HG03469 (cell line): ENCODE measurements around the gene FOXJ3.
A peak's percentile ranks its signal among the peaks of the same experiment; 100 is the strongest.

Experiments used
- ATAC-seq: cut with Tn5 transposase; IDR thresholded peaks from one replicate; pipeline ENCODE4 v1.9.1; 2021; ENCODE audit warnings: mild to moderate bottlenecking, moderate library complexity, moderate number of reproducible peaks; ENCODE audit not compliant: unreplicated experiment

FOXJ3 gene

DNA sequence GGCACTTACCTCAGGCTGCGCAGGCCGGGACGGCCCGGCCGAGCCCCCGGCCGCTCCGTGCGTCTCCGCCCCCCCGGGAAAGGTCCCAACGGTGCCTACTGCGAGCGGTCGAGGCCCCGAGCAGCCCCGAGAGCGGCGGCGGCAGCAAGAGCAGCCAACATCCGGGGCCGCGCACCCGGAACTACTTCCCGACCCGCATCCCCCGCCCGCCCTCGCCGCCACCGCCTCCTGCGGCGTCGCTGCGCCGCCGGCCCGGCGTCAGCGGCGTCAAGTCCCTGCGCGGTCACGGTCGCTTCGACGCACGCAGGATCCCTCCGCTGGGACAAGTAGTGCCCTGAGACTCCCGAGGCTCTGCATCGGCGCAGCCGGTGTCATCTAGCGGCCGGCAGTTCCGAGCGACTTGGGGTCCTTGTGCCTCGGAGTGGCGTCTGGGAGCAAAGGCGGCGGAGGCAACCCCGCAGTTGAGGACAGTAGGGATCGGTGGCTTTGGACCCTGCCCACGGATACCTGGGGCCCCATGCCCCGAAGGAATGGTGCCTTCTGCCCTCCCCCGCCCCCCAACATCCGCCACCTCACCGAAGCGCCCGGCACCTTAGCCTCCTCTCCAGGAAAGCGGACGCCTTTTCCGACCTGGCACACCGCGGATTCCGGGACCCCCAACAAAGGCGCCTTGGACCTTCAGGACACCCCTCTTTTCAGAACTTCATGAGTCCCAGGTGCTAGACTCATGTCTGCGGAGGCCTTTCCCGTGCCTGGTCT lies at the start of gene FOXJ3:
FOXJ3 (minus strand) TSS at position 186 of the 759 bp plus-strand sequence. CDS start 24,142 bp downstream, outside the sequence.
- ATAC-seq: peak; percentile 40

DNA sequence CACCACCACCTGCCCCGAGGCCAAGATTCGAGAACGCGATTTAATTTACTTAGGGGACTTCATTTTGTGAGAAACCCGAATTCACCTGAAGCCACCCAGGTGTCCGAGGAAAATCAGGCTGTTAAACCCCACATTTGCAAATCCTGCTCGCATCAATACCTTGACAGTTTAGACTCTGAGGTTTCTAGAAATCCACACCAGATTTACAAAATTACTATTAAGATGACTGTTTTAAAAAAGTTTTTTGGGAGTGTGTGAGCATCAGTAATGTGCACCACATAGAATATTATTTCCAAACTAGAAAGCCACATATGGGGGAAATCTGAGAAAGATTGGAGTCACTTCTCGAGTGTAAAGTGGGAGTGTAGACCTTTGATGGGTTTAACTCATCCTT lies 46.2 kb upstream of the FOXJ3 start:
- no peak for ATAC-seq

DNA sequence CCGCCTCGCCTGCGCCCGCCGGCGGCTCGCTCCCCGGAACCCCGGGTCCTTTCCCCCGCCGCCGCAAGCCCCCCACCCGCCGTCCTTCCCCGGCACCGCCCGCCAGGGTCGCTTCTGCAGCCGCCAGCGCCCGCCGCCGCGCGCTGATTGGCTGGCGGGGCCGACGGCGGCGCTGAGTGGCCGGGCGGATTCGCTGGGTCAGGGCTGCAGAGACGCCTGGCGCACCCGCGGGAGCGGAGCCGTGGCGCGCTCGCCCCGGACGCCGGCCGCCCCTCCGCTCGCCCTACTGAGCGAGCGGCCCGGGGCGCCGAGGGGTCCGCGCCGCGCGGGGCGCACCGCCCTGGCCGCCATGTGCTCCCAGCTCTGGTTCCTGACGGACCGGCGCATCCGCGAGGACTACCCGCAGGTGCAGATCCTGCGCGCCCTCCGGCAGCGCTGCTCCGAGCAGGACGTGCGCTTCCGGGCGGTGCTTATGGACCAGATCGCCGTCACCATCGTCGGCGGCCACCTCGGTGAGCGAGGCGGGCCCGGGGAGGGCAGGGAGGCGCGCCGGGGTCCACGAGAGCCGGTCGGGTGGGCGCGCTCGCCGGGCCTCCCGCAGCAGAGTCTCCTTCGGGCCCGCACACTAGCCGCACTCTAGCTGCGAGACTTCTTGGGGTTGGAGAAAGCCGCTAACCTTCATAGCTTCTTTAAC lies 45.7 kb upstream of the FOXJ3 start, which contains the start of gene RIMKLA:
RIMKLA (plus strand) TSS at position 207 of the 694 bp plus-strand sequence; CDS start at position 350, 143 bp downstream.
- peak; percentile 68 for ATAC-seq

DNA sequence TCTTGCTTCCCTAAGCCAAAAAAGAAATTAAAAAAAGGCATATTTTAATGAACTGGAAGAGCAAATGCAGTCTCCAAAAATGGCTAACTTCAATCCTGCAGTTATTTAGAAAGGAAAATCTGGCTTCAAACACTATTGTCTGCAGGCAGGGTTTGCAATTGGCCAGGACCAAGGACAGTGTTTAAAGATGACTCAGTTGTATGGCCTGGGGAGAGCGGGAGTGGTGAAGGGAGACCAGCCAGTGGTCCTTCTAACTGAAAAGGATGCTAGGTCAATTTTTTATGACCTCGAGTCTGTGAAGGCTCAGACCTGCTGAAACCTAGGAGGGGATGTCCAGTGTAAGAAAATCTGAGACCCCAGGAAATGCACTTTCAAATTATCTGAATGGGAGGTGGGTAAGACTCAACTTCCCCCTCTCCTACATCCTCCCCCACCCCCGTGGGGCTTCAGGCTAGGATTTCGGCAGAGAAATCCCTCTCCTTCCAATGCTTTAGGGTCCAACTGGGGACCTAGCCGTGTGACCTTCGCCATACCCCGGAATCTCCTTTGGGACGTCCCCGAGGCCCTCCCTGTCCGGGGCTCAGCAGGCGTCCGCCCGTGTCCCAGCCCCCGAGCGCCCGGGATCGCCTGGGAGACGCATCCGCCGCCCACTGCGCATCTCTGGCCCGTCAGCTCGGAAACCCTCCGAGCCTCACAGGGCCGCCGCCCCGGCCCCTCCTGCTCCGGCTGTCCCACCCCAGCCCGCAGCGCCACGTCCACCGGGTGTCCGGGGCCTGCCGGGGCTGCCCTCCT lies 45.0 kb upstream of the FOXJ3 start:
- ATAC-seq: peak; percentile 24

DNA sequence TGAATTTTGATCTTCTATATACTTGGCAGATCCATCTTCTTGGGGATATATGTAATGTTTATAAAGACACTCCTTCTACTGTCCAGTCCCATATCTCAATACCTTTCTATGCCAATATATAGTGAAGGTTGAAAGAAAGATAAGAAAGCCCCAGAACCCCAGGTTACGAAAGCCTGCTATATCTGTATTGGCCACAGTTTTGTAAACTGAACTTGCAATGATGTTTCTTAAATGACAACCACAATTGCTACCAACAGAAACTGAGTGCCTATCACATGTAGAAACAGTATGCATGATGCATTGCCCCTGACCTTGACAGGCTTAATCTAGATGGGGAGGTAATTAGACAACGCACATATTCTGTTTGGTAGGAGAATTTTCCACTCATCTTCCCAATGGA lies 37.8 kb upstream of the FOXJ3 start:
- ATAC-seq: no peak

DNA sequence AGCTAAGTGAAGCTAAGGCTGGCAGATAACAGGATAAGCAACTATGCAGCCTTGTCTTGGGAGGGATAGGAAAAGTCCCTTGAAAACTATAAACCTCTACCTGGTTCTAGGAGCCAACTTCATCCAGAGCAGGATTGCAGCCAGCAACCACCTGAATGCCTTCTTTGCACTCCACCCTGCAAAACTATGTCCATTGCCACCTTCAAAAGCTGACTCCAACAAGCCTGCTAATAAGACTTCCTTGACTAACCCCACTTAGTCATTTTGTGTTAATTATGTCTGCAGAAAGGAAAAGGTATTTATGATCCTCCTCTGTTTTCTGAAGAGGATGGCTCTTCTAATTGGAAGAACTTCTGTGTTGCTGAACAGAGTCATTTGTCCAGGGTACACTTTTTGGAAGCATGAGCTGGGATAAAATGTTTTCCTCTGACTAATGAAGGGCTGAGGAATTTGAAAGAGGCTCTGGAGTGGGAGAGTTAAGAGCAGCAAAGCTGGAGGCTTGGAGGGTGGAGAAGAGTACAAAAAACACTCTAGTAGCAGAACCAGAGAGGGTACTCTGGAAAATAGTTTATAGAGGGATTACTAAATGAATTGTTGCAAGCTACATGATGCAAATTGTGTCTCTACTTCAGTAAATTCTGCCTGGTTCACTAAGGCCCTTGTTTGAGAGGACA lies 36.0 kb upstream of the FOXJ3 start:
- no peak for ATAC-seq

DNA sequence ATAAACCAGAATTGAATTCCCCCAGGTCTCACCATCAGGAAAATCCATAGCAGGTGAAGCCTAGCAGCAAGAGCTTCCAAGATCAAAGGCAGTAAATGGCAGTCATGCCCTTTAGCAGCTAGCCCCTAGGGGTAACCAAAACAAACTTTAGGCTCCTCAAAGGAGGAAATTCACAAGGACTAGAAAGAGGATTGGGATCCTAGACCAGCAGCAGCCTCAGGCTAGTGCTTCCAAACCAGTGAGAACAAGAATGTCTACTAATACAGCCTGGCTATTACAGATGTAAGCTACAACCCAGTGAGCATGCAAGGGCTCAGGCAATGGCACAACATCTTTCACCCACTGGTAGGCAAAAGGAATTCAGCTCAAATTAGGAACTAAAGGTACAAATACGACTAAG lies 34.4 kb upstream of the FOXJ3 start:
- ATAC-seq: no peak

DNA sequence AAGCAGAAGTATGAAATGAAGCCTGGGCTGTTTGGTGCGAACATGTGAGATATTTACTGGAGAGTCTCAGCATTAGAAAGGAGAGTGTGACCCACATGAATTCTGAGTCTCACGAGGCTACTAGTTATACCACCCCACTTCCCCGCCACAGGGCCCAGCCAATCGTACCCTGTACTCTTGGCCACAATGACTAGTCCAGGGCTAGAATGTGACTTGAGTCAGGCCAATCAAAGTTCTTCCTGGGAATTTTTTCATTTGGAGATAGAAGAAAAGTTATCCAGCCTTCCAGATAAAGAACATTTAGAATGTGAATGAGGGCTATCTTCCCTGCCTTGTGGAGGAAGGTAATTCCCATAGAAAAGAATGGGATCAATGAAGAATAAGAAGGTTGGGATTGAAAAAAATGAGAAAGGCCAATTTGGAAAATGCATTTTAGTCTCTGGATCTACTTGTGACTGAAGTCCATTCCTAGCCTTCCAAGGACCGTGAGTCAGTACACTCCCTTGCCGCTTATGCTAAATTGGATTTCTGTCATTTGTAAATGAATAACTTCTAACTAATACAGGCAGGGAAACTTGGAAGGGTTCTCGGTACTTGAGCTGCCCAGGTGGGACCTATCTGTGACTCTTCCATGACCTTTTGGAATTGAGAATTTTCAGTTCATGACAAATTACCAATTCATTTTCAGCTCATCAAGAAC lies 33.2 kb upstream of the FOXJ3 start:
- ATAC-seq: no peak

DNA sequence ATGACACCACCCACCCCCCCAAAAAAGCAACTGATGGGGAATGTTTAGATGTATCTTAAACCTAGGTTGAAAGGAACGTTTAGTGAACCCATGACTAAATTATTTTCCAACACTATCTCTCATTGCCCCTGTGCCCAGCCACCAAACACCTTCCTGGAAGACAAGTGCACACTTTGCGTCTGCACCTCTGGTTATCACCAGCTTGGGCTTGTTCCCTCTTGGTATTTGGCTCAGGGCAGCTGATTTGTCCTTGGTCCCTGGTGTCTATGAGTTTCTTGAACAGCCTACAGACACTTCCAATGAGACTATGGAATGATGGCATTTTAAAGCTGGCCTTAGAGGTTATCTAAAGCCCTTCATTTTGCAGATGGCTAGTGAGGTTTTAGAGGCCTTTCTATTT lies 30.1 kb upstream of the FOXJ3 start:
- no peak for ATAC-seq

DNA sequence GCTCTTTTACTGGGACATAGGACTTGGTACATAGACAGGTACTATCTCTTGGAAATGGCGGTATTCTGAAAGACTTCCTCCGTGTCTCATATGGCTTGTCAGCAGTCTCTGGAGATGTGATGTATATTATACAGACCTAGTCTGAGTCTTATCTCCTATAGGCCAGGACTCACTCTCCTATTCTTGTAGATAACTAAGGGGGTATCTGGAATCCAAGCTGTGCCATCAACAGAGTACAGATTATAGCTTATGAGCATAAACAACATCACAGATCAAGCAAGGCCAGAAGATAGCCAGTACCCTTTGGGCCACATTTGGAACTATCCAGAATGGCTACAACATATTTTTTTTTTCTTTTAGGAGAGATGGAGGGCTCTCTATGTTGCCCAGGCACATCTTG lies 29.5 kb upstream of the FOXJ3 start:
- ATAC-seq: no peak

DNA sequence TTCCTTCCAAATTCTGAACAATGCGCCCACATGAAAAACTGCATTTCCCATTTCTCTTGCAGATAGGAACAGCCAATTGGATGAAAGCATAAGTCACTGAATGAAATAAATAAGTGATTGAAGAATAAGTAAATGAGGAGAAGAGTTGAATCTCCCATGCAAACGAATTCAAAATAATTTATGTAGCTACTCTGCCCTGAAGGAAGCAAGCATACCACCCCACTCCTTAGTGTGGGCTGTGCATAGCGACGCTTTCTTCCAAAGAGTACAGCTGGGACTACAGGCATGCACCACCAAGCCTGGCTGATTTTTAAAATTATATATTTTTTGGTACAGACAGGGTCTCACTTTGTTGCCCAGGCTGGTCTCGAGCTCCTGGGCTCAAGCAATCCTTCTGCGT lies 29.1 kb upstream of the FOXJ3 start:
- no peak for ATAC-seq

DNA sequence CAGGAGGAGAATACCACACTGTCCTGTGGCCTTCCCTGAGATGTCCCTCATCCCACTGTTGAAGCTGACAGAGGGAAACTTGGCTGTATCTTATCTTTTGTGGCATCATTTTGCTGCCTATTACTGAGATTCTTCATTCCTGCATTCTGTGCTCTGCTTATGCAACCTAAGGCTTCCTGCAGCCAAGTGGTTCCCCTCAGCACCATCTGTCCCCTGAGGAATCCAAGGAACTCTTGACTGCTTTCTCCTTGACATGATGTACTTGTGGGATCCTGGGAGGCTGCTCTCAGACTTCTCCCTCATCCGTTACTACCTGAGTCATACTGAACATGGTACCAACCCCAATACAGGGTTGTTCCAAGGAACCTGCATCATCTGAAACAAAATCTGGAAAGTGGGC lies 24.4 kb upstream of the FOXJ3 start:
- no peak for ATAC-seq

DNA sequence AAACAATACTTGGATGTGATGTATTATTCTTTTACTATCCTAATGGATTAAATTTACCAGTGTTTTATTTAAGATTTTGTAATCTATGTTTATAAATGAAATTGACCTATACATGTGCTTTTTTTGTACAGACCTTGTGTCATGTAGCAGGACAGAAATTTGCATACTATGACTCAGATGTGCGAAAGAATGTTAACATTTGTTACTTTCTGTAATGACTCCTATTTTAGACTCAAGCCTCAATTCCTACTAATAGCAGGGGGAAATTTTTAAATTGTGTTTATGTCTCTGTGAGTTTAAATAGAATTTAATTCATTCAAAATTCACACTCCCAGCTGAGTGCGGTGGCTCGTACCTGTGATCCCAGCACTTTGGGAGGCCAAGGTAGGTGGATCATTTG lies 23.8 kb upstream of the FOXJ3 start:
- ATAC-seq: no peak

DNA sequence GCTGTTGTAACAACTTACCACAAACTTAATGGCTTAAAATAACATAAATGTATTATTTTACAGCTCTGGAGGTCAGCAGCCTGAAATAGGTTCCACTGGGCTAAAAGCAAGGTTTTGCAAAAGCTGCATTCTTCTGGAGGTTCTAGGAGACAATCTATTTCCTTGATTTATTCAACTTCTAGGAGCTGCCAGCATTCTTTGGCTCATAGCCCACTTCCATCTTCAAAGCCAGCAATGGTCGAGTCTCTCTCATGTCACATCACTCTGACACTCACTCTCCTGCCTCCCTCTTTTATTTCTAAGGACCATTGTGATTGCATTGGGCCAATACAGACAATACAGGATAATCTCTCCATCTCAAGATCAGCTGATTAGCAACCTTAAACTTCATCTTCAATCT lies 15.1 kb upstream of the FOXJ3 start:
- ATAC-seq: no peak

DNA sequence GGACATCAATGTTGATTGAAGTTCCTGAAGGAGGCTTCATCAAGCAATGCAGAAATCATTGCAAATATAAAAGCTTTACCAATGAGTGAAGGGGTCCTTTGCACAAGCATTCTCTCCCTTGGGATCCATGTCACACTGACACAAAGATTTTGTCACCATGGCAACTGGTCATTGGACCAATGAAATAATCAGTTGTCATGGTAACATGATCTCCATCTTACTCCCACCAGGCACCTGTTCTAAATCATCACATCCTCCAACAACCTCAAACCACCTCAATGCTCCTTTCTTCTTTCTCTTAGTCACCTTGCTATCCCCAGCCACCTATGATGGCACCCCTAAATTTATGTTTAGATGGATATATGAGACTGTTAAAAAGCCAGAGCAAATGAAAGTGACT lies 13.5 kb upstream of the FOXJ3 start:
- no peak for ATAC-seq

DNA sequence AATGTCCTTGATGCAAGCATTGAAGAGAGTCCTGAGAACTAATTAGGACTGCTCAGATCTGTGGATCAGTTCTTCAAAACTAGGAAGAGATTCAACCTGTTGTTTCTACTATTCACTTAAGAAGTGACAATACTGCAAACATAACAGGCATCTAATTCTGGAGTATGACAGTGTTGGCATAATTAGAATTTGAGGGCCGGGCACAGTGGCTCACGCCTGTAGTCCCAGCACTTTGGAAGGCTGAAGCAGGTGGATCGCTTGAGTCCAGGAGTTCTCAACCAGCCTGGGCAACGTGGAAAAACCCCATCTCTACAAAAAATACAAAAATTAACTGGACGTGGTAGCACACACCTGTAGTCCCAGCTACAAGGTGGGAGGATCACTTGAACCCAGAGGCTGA lies 8.0 kb upstream of the FOXJ3 start:
- ATAC-seq: no peak

DNA sequence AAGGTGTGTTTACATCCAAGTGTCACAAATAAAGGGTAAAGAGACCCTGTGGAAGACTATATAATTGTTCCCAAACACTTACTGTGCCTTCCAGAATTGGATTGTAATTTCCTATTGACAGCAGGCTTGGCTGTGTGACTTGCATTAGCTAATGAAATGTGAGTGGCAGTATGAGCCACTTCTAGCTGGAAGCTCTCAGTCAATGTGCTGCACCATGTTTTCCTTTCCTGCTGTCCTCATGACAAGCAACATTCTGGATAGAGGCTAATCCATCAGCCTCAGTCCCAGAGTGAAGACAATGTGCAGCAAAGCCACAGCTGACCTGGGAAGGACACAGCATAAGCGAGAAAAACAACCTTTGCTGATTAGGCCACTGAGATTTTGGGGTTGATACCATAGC lies 5.9 kb upstream of the FOXJ3 start:
- ATAC-seq: no peak

DNA sequence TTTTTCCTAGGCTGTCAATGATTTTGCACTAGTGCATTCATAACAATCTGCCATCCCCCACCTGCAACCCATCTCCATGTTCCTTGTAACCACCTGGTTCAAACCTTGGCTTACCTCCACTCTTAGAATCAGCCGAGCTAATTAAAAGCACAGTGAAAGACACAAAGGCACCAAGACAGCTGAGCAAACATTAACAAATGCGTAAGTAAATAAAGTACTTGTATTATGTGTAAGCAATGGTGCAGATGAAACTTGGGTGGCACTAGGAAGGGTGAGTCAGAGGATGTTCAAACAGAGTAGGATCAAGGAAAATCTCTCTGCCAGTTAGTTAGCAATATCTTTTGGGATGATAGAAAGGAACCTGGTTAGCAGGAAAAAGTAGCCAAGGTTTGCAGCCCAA lies 5.1 kb upstream of the FOXJ3 start:
- ATAC-seq: no peak

DNA sequence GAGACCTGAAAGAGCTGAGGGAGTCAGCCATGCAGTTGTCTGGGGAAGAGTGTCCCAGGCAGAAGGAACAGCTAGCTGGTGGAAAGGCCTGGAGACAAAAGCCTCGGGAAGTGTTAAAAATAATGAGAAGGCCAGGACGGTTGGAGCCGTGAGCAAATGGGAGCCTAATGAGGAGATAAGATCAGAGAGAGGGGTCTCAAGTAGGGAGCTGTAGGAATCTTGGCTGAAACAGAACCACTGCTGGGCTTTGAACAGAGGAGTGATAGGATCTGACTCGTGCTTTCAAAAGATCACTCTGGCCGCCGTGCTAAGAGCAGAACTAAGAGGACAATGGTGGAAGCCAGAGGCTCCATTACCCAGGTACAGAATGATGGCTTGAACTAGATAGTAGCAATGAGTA lies 1.9 kb upstream of the FOXJ3 start:
- ATAC-seq: no peak

DNA sequence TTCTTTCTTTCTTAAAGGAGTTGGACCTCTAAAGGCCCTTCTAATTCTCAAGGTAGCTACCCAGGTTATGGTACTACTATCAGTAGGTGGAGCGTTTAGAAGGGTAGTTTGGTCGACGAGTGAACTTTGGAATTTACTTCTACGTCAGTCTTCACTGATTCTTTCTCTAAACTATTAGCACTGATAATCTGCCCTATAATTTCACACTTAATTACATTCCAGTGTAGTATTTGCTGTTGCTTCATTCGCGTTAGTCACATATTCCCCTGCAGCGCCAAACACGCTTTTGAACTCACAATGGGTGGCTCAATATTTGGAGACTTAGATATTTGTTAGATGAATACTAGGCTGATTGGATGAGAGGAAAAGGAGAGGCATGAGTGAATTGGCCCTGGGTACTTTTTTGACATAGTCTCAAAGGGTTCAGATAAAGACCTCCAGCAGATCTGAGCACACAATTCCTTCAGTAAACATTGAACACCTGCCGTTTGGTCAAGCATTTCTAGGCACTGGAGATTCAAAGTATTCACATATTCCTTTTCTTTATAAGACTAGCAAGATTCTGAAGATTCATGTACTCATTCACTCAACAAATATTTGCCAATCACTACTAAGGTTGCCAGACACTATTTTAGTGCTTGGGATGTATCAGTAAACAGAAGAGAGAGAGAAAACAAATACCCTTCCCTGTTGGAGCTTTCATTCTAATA lies 929 bp upstream of the FOXJ3 start:
- no peak for ATAC-seq
